Tibial artery (tissue), 4 donors: ENCODE data around the gene MISP3.

Source experiments
- DNase-seq, 2 donors: peaks; one replicate each; pipeline ENCODE4 v3.0.0-alpha.2; 2019
- H3K27ac ChIP-seq, 2 donors: fragments of 200-600 bp; sonication (generic) in 1 of 2; 1 replicate in 1 of 2; 2 replicates in 1 of 2; pipeline ENCODE4 v1.5.1; 2018 to 2019; ENCODE audit warnings: mild to moderate bottlenecking in 1 of 2
- H3K27me3 ChIP-seq, 2 donors: fragments of 200-600 bp; sonication (generic) in 1 of 2; one replicate each; pipeline versions ENCODE4 v1.5.1 to v1.6.0; 2016 to 2019
- H3K36me3 ChIP-seq, 3 donors: fragments of 200-600 bp; sonication (generic) in 2 of 3; one replicate each; pipeline ENCODE4 v1.5.1; 2016 to 2019; ENCODE audit warnings: mild to moderate bottlenecking in 2 of 3
- H3K4me1 ChIP-seq, 4 donors: fragments of 200-600 bp; sonication (generic) in 2 of 4; 1 replicate in 3 of 4; 2 replicates in 1 of 4; pipeline ENCODE4 v1.5.1; 2016 to 2019
- H3K4me3 ChIP-seq, 2 donors: fragments of 200-600 bp; sonication (generic) in 1 of 2; 1 replicate in 1 of 2; 2 replicates in 1 of 2; pipeline ENCODE4 v1.5.1; 2018 to 2019; ENCODE audit warnings: mild to moderate bottlenecking in 2 of 2
- H3K9me3 ChIP-seq, 3 donors: fragments of 200-600 bp; sonication (generic) in 1 of 3; one replicate each; pipeline ENCODE4 v1.5.1; 2016 to 2019
- intact Hi-C: fragments of 100-400 bp; cut with DNase I; formaldehyde crosslinking; loops from one replicate; pipeline ENCODE4 v1.15.0; 2023; ENCODE audit warnings: low total_unique reads
- TF ChIP-seq, protein P1 (sequence below), 2 experiments: fragments of 200-600 bp in 1 of 2; fragments of 450-650 bp in 1 of 2; IDR thresholded peaks; one replicate each; pipeline ENCODE4 v1.5.1; 2017 to 2019; ENCODE audit warnings: antibody characterized with exemption in 2 of 2, mild to moderate bottlenecking in 1 of 2, moderate library complexity in 1 of 2

The MISP3 gene

DNA sequence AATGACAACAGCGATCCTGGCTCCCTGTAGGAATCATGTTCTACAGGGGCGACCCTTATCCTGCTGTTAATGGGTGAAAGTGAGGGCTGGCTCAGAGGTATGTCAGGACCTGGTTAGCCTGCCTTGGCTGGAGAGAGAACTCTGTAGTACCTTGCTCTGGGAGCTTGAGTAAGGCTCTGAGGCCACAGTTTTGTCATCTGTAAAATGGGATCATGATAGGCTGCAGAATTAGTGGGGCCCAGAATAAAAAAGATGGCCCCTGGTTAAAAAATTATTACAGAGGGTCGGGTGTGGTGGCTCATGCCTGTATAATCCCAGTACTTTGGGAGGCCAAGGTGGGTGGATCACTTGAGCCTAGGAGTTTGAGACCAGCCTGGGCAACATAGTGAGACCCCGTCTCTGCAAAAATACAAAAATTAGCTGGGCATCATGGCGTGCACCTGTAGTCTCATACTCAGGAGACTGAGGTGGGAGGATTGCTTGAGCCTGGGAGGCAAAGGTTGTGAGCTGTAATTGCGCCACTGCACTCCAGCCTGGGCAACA is 28.5 kb downstream of the MISP3 start:
- Histone ChIP-seq H3K27me3 (no peaks in the 10 kb centered on the region), H3K27ac (no peak overlapping the region), H3K4me1 (peaks cover 0 to 4% (median 0%) of the 10 kb centered on the region in 4 donors), H3K36me3 (peaks cover 68 to 97% (median 79%) of the 10 kb centered on the region in 3 donors), H3K4me3 (no peak overlapping the region), H3K9me3 (no peaks in the 10 kb centered on the region)
- no peak for DNase-seq
- TF ChIP-seq, protein P1, sequence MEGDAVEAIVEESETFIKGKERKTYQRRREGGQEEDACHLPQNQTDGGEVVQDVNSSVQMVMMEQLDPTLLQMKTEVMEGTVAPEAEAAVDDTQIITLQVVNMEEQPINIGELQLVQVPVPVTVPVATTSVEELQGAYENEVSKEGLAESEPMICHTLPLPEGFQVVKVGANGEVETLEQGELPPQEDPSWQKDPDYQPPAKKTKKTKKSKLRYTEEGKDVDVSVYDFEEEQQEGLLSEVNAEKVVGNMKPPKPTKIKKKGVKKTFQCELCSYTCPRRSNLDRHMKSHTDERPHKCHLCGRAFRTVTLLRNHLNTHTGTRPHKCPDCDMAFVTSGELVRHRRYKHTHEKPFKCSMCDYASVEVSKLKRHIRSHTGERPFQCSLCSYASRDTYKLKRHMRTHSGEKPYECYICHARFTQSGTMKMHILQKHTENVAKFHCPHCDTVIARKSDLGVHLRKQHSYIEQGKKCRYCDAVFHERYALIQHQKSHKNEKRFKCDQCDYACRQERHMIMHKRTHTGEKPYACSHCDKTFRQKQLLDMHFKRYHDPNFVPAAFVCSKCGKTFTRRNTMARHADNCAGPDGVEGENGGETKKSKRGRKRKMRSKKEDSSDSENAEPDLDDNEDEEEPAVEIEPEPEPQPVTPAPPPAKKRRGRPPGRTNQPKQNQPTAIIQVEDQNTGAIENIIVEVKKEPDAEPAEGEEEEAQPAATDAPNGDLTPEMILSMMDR (IDR thresholded peaks at IDR 0.05): no peak
- intact Hi-C loops: no loop called here

DNA sequence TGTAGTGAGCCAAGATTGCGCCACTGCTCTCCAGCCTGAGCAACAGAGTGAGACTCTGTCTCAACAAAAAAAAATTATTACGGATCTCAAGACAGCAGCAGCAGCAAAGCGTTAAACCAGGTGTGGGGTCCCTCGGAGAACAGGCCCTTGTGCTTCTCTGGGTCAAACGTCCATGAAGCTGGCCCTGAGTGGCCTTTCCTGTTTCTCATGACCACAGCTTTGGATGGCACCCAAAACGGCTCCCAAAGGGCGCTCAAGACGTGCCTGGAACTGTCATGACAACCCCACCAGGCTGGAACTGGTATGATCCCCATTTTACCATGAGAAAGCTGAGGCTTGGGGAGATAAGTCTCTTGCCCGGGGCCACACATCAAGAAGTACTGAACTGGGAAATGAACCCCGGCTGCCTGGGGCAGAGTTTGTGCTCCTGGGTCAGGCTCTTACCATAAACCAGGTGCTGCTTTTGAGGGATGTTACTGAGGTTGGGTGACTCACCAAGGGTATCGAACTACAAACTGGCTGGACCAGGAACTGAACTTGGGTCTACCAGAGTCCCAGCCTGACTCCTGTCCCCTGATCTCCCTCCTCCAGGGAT is 29.6 kb downstream of the MISP3 start:
- peak overlapping the region in 1 of 2 donors; percentile 24 for H3K27ac ChIP-seq
- peaks cover 62 to 97% (median 76%) of the 10 kb centered on the region in 3 donors for H3K36me3 ChIP-seq
- TF ChIP-seq, protein P1 (IDR thresholded peaks at IDR 0.05): no peak

DNA sequence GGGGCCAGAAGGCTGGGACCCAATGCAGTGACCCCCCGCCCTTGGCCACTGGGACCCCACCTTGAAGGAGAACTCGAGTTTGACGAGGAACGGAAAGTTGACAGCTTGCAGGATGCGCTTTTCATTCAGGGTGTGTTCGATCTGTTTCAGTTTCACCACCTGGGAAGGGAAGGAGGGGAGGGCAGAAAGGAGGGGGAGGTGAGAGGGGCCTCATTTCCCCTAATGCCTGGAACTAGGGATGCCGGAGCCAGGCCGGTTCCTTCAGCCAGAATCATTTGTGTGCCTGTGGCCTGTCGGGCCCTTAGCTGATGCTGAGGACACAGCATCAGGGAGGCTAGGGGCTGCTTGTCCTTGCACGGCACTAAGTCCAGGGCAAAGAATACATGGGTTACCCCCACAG is 30.2 kb downstream of the MISP3 start:
- TF ChIP-seq, protein P1 (IDR thresholded peaks at IDR 0.05): no peak
- H3K36me3 ChIP-seq: peaks cover 56 to 97% (median 71%) of the 10 kb centered on the region in 3 donors
- no peaks in the 10 kb centered on the region for H3K9me3 ChIP-seq
- H3K4me1 ChIP-seq: peaks cover 0 to 21% (median 11%) of the 10 kb centered on the region in 4 donors
- intact Hi-C loops: no loop called here
- no peak overlapping the region for H3K4me3 ChIP-seq
- no peaks in the 10 kb centered on the region for H3K27me3 ChIP-seq
- no peak for DNase-seq
- peak overlapping the region; percentile 24 to 32 for H3K27ac ChIP-seq

More for the DNA sequence above, 29.6 kb downstream of the MISP3 start:
- Histone ChIP-seq H3K4me3 (no peak overlapping the region), H3K27me3 (no peaks in the 10 kb centered on the region), H3K4me1 (peaks cover 0 to 16% (median 5%) of the 10 kb centered on the region in 4 donors), H3K9me3 (no peaks in the 10 kb centered on the region)
- intact Hi-C loops: no loop called here
- DNase-seq: no peak

DNA sequence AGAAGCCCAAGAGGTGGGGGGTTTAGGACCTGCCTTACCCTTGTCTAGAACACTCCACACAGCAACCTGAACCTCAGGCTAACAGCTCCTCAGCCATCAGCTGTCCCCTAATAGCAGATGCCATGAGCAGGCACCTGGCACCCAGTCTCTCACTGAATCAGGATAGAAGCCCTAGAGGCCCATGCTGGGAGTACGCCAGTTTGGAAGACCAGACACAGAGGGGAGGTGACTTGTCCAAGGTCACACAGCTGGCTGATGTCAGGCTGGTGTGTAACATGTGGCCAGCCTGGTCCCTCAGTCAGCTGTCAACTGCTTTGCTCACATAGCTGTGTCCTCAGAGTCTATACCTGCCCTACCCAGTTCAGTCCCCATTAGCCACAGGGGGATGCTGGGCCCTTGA is 30.7 kb downstream of the MISP3 start:
- no peak for DNase-seq
- Histone ChIP-seq H3K4me3 (no peak overlapping the region), H3K27me3 (no peaks in the 10 kb centered on the region), H3K4me1 (peaks cover 0 to 27% (median 16%) of the 10 kb centered on the region in 4 donors), H3K36me3 (peaks cover 54 to 91% (median 67%) of the 10 kb centered on the region in 3 donors), H3K9me3 (no peaks in the 10 kb centered on the region), H3K27ac (peak overlapping the region in 1 of 2 donors; percentile 32)
- TF ChIP-seq, protein P1 (IDR thresholded peaks at IDR 0.05): no peak
- intact Hi-C loops: no loop called here

DNA sequence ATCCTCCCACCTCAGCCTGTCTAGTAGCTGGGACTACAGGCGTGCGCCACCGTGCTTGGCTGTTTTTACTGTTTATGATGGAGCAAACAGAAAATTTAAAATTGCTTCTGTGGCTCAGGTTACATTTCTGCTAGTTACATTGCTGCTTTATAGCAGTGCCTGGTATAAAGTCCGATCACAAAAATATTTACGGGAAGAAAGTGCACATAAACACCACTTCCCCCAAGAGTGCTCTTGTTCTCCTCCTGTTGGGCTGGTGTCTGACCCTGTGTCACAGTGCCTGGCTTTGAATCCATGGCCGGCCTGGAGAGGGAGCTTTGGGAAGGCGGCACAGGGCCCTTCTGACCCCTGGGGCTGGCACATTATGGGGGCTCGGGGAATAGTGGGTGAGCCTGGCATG is 33.1 kb downstream of the MISP3 start:
- no peaks in the 10 kb centered on the region for H3K27me3 ChIP-seq
- intact Hi-C loops: no loop called here

More for the DNA sequence above, 33.1 kb downstream of the MISP3 start:
- no peak for DNase-seq
- no peak overlapping the region for H3K4me3 ChIP-seq
- no peaks in the 10 kb centered on the region for H3K9me3 ChIP-seq
- TF ChIP-seq, protein P1 (IDR thresholded peaks at IDR 0.05): no peak
- peaks cover 0 to 48% (median 21%) of the 10 kb centered on the region in 4 donors for H3K4me1 ChIP-seq
- peak overlapping the region in 1 of 2 donors; percentile 83 for H3K27ac ChIP-seq
- H3K36me3 ChIP-seq: peaks cover 39 to 69% (median 57%) of the 10 kb centered on the region in 3 donors
